HL-60 (cell line): ENCODE measurements around the gene TOR1AIP1.

ENCODE experiments used
- DNase-seq, 2 experiments: peaks; one replicate each; pipeline ENCODE4 v3.0.0-alpha.2; 2010 to 2020; ENCODE audit warnings: low read depth in 1 of 2, low spot score in 1 of 2
- H3K27ac ChIP-seq: fragments of 250-450 bp; sonication (Bioruptor Pico); replicated peaks from 2 replicates; pipeline ENCODE4 v1.5.1; 2020; ENCODE audit warnings: mild to moderate bottlenecking, moderate library complexity
- H3K27me3 ChIP-seq: fragments of 250-450 bp; sonication (Bioruptor Pico); 2 replicates; pipeline ENCODE4 v1.5.1; 2021; ENCODE audit warnings: mild to moderate bottlenecking, moderate library complexity; ENCODE audit not compliant: insufficient read depth, poor library complexity, severe bottlenecking
- H3K4me3 ChIP-seq: replicated peaks from 2 replicates; pipeline ENCODE4 v1.5.1; 2011; ENCODE audit warnings: mild to moderate bottlenecking, control low read depth, low read length; ENCODE audit not compliant: insufficient read depth
- CTCF ChIP-seq: IDR thresholded peaks from one replicate; pipeline ENCODE4 v1.5.1; 2011; ENCODE audit warnings: low read length, control low read depth, inconsistent platforms; ENCODE audit not compliant: insufficient read depth
- GABPA ChIP-seq: IDR thresholded peaks from 2 replicates; pipeline ENCODE4 v1.6.1; 2012; ENCODE audit warnings: low read depth
- POLR2AphosphoS5 ChIP-seq: IDR thresholded peaks from 2 replicates; pipeline ENCODE4 v1.6.1; 2012; ENCODE audit warnings: low read depth
- REST ChIP-seq: IDR thresholded peaks from 2 replicates; pipeline ENCODE4 v1.6.1; 2012; ENCODE audit warnings: low read depth; ENCODE audit not compliant: insufficient replicate concordance
- SPI1 ChIP-seq: IDR thresholded peaks from 2 replicates; pipeline ENCODE4 v1.6.1; 2012; ENCODE audit warnings: low read depth, mild to moderate bottlenecking, borderline replicate concordance

The TOR1AIP1 gene

GRCh38 chr1:179876300-179876715 lies 5.8 kb upstream of the TOR1AIP1 start:
- Histone ChIP-seq H3K27me3 (no peaks in the 10 kb centered on the region), H3K4me3 (peak overlapping the region; percentile 81), H3K27ac (peak overlapping the region; percentile 42)
- peak; percentile 35 to 50 for DNase-seq
- TF ChIP-seq SPI1 = peak; percentile 8; the same call in 1 of the 2 replicates
- no peak for TF ChIP-seq CTCF
- TF ChIP-seq GABPA = no peak
- no peak for TF ChIP-seq REST

- peak; percentile 80 to 92 for DNase-seq
- peak; percentile 33 for TF ChIP-seq REST
- peak; percentile 93 for TF ChIP-seq GABPA
- no peak for TF ChIP-seq CTCF
- TF ChIP-seq POLR2AphosphoS5 = peak; percentile 94
- H3K27me3 ChIP-seq = no peaks in the 10 kb centered on the region
- H3K4me3 ChIP-seq = peak within 1 kb of the TSS; percentile 81
- H3K27ac ChIP-seq = peak within 1 kb of the TSS; percentile 42
Measured at GRCh38 chr1:179877586-179878265, 4.4 kb upstream of the TOR1AIP1 start, which contains the start of gene TOR1AIP2. TOR1AIP2 (minus strand) TSS chr1:179877803; CDS start chr1:179852665, 25,138 bp downstream.

DNA sequence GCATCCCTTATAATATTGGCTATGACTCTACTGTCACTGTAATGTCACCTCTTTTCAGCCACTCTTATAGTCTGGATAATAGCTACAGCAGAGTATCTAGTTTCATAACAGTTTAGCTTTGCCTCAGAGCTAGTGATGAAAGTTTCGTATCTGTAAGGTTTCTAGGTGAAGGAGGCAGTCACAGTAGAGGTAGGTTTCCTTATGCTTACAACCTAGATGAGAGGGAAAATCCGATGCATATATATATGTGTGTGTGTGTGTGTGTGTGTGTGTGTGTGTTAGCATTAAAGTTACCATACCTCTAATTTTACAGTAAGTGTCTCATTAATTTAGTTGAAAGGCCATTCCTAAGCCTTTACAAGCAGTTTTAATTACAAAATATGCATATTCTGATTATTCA lies 2.3 kb upstream of the TOR1AIP1 start:
- no peak overlapping the region for H3K4me3 ChIP-seq
- no peak overlapping the region for H3K27ac ChIP-seq
- no peaks in the 10 kb centered on the region for H3K27me3 ChIP-seq
- no peak for DNase-seq
- TF ChIP-seq POLR2AphosphoS5 (no peak), SPI1 (no peak), REST (no peak), GABPA (no peak), CTCF (no peak)
